HepG2 (cell line): Measurements from ENCODE around the gene SYPL2. TPM values are rescaled to one million over a fixed set of nuclear protein-coding genes. Genes with fewer than 3 reads are reported as not detected.

Experiments used
- ATAC-seq: fragments of 200-7000 bp; cut with Tn5 transposase; 3 replicates; pipeline ENCODE4 v1.9.1; 2020; ENCODE audit warnings: mild to moderate bottlenecking, moderate library complexity
- BruUV-seq: library from RNA; stranded (reverse); fragments of 400-500 nt; replicated peaks from 2 replicates; lab custom pipeline; 2021; lab: Mats Ljungman, UMichigan
- CTCF ChIA-PET: fragments of 300-600 bp; formaldehyde crosslinking; extraction: SDS; loops from one replicate; lab custom pipeline; 2021; ENCODE audit warnings: low total read pairs, inconsistent platforms, low intra/inter-chr PET ratio; lab: Yijun Ruan, JAX
- POLR2A ChIA-PET: fragments of 350-600 bp; sonication (Branson Sonifier 250); formaldehyde crosslinking; loops from one replicate; lab custom pipeline; 2020; ENCODE audit warnings: antibody characterized with exemption, inconsistent platforms; lab: Yijun Ruan, JAX
- DNase-seq: peaks from one replicate; pipeline ENCODE4 v3.0.0-alpha.2; 2015; ENCODE audit warnings: low spot score
- FAIRE-seq: peaks from 3 replicates; lab custom pipeline; 2011; peaks lifted over from hg19 to GRCh38; lab: Jason Lieb, UNC
- H2AFZ ChIP-seq: one replicate; pipeline ENCODE4 v1.6.1; 2011; ENCODE audit warnings: low read length, inconsistent platforms
- H3K27ac ChIP-seq: fragments of 300-600 bp; 3 replicates; pipeline ENCODE4 v1.8.0; 2011; ENCODE audit warnings: mixed run types, mild to moderate bottlenecking, mixed read lengths, low read length, inconsistent platforms; ENCODE audit not compliant: insufficient read depth; ENCODE audit errors: extremely low read length
- H3K27me3 ChIP-seq, 2 experiments: fragments of 200-600 bp in 1 of 2; 2 replicates in 1 of 2; 3 replicates in 1 of 2; pipeline versions ENCODE4 v1.6.0 to v1.8.0; 2011; ENCODE audit warnings: low read length in 2 of 2, mild to moderate bottlenecking in 2 of 2, moderate library complexity in 2 of 2, inconsistent platforms in 1 of 2; ENCODE audit not compliant: insufficient read depth in 2 of 2, control insufficient read depth in 1 of 2
- H3K36me3 ChIP-seq, 2 experiments: fragments of 200-600 bp in 1 of 2; replicated peaks in 1 of 2; 2 replicates in 1 of 2; 3 replicates in 1 of 2; pipeline versions ENCODE4 v1.5.1 to v1.8.0; 2011; ENCODE audit warnings: low read length in 2 of 2, inconsistent platforms in 1 of 2; ENCODE audit not compliant: insufficient read depth in 2 of 2, control insufficient read depth in 1 of 2
- H3K4me1 ChIP-seq: 2 replicates; pipeline ENCODE4 v1.5.1; 2012; ENCODE audit warnings: low read length, inconsistent platforms; ENCODE audit not compliant: insufficient read depth
- H3K4me2 ChIP-seq: 2 replicates; pipeline ENCODE4 v1.6.0; 2011; ENCODE audit warnings: low read depth, low read length, inconsistent platforms
- H3K4me3 ChIP-seq, 3 experiments: fragments of 200-600 bp in 1 of 3; sonication (generic), shearing (Covaris generic) in 1 of 3; replicated peaks in 1 of 3; 2 replicates each; pipeline ENCODE4 v1.5.1; 2011 to 2016; ENCODE audit warnings: low read length in 3 of 3, inconsistent platforms in 2 of 3, low read depth in 2 of 3, mild to moderate bottlenecking in 2 of 3, control low read depth in 1 of 3, mixed read lengths in 1 of 3; ENCODE audit not compliant: insufficient read depth in 1 of 3
- H3K79me2 ChIP-seq: one replicate; pipeline ENCODE4 v1.6.1; 2011; ENCODE audit warnings: low read length, inconsistent platforms; ENCODE audit not compliant: insufficient read depth
- H3K9ac ChIP-seq: 2 replicates; pipeline ENCODE4 v1.6.0; 2011; ENCODE audit warnings: mild to moderate bottlenecking, low read depth, low read length, inconsistent platforms; ENCODE audit not compliant: insufficient read depth
- H3K9me3 ChIP-seq: 2 replicates; pipeline ENCODE4 v1.5.1; 2012; ENCODE audit warnings: mild to moderate bottlenecking, low read length
- H4K20me1 ChIP-seq: 2 replicates; pipeline ENCODE4 v1.6.0; 2011; ENCODE audit warnings: inconsistent platforms, mild to moderate bottlenecking, low read length, moderate library complexity; ENCODE audit not compliant: insufficient read depth
- ARID4A ChIP-seq: sonication (generic); formaldehyde crosslinking; IDR thresholded peaks from 2 replicates; pipeline ENCODE4 v1.5.0; 2020; ENCODE audit warnings: mild to moderate bottlenecking, missing genetic modification reagents, borderline replicate concordance
- CREB3 ChIP-seq: sonication (generic); formaldehyde crosslinking; IDR thresholded peaks from 2 replicates; pipeline ENCODE4 v1.5.0; 2020; ENCODE audit warnings: missing genetic modification reagents
- HNRNPLL ChIP-seq: fragments of 200-400 bp; formaldehyde crosslinking; IDR thresholded peaks from 2 replicates; pipeline ENCODE4 v1.6.1; 2017; ENCODE audit warnings: mild to moderate bottlenecking, low read depth, low read length; ENCODE audit not compliant: poor library complexity, severe bottlenecking
- MEF2D ChIP-seq: sonication (generic); formaldehyde crosslinking; IDR thresholded peaks from 2 replicates; pipeline ENCODE4 v1.5.1; 2020; ENCODE audit warnings: mild to moderate bottlenecking, missing genetic modification reagents
- NR0B2 ChIP-seq: sonication (generic); formaldehyde crosslinking; IDR thresholded peaks from 2 replicates; pipeline ENCODE4 v1.4.0; 2020; ENCODE audit warnings: mild to moderate bottlenecking, missing genetic modification reagents
- SNAPC4 ChIP-seq: sonication (generic); formaldehyde crosslinking; IDR thresholded peaks from 2 replicates; pipeline ENCODE4 v1.4.0; 2020; ENCODE audit warnings: mild to moderate bottlenecking, missing genetic modification reagents
- TIGD3 ChIP-seq: sonication (generic); formaldehyde crosslinking; IDR thresholded peaks from 2 replicates; pipeline ENCODE4 v1.5.1; 2020; ENCODE audit warnings: mild to moderate bottlenecking, missing genetic modification reagents, borderline replicate concordance
- ZNF333 ChIP-seq: sonication (generic); formaldehyde crosslinking; IDR thresholded peaks from 2 replicates; pipeline ENCODE4 v1.4.0; 2020; ENCODE audit warnings: mild to moderate bottlenecking, missing genetic modification reagents, borderline replicate concordance
- ZNF34 ChIP-seq: sonication (generic); formaldehyde crosslinking; IDR thresholded peaks from 2 replicates; pipeline ENCODE4 v1.4.0; 2020; ENCODE audit warnings: mild to moderate bottlenecking, missing genetic modification reagents, borderline replicate concordance
- ZNF83 ChIP-seq: sonication (generic); formaldehyde crosslinking; IDR thresholded peaks from 2 replicates; pipeline ENCODE4 v1.4.0; 2020; ENCODE audit warnings: missing genetic modification reagents, mild to moderate bottlenecking, borderline replicate concordance
- WGBS: methylation state at CpG from one replicate; pipeline ENCODE4 v1.1.6; 2017; ENCODE audit warnings: low lambda C conversion rate; 5-methylcytosine and 5-hydroxymethylcytosine counted together
- in situ Hi-C: cut with HindIII; loops from 2 replicates; pipeline ENCODE4 v1.10.0; 2017; ENCODE audit warnings: low pct_unique_long_range_greater_than_20kb; ENCODE audit not compliant: extremely low pct_ligation_motif_present
- intact Hi-C: fragments of 100-400 bp; cut with micrococcal nuclease; formaldehyde crosslinking; loops from one replicate; pipeline ENCODE4 v1.10.0; 2022; ENCODE audit not compliant: unreplicated experiment
- polyA plus RNA-seq, 8 experiments: library from polyadenylated mRNA; depleted of rRNA in 3 of 8; stranded (reverse) in 7 of 8; unstranded in 1 of 8; fragments of >200 nt; fragmentation: Illumina TruSeq in 4 of 8; extraction: Trizol in 4 of 8; gene quantifications; 2 replicates each; pipeline versions ENCODE4 v1.2.1 to v1.2.3, GENCODE V29; 2011 to 2016; ENCODE audit warnings: low read depth in 4 of 8, missing spikeins in 1 of 8, mixed read lengths in 1 of 8; ENCODE audit not compliant: insufficient read depth in 1 of 8
- total RNA-seq, 5 experiments: library from RNA; depleted of rRNA; stranded (reverse); fragments of >200 nt; fragmentation: Illumina TruSeq; extraction: Trizol; gene quantifications; 2 replicates each; pipeline ENCODE4 v1.2.3, GENCODE V29; 2016; ENCODE audit warnings: low read depth in 1 of 5

SYPL2 gene
- total and polyA plus RNA-seq, 2 of the 13 experiments (the other 11 are each of a cell fraction or from before 2014, with no cell fraction given): 0.17 to 0.24 TPM

- no peak for TF ChIP-seq TIGD3
- no peak for TF ChIP-seq ZNF333 (CRISPR knock-in tag)
- no peak for TF ChIP-seq MEF2D (CRISPR knock-in tag)
- no peak for TF ChIP-seq ZNF83 (CRISPR knock-in tag)
These were observed 13.0 kb downstream of the SYPL2 start (continued) for GRCh38 chr1:109479311-109479710.

- Histone ChIP-seq H3K27ac (no peak overlapping the region), H2AFZ (no peak overlapping the region), H4K20me1 (no peaks in the 10 kb centered on the region), H3K27me3 (peaks cover 1 to 33% of the 10 kb centered on the region in 2 experiments; a peak in 4 of 5 replicates), H3K9ac (no peak overlapping the region), H3K79me2 (no peaks in the 10 kb centered on the region), H3K4me1 (peaks cover 13% of the 10 kb centered on the region), H3K36me3 (no peaks in the 10 kb centered on the region), H3K9me3 (no peaks in the 10 kb centered on the region), H3K4me3 (no peak overlapping the region), H3K4me2 (no peak overlapping the region)
- no peak for DNase-seq
- 60% methylated on average over 1 of the region's 3 CpGs for WGBS
- BruUV-seq: no TSS peak
- no peak for FAIRE-seq
- ATAC-seq: no peak
- in situ Hi-C loops: loop anchor here (5.0 kb wide), 1 partner anchor 53 kb away; the partner anchor contains the start of gene PSMA5
- intact Hi-C loops: no loop called here
- ChIA-PET POLR2A (no interaction called here), CTCF (no interaction called here)
- TF ChIP-seq ZNF34 (CRISPR knock-in tag) (no peak), NR0B2 (CRISPR knock-in tag) (no peak), CREB3 (CRISPR knock-in tag) (no peak), ARID4A (CRISPR knock-in tag) (no peak), HNRNPLL (no peak), SNAPC4 (CRISPR knock-in tag) (no peak)
These were observed 13.6 kb downstream of the SYPL2 start for GRCh38 chr1:109479901-109480300.
